Subcutaneous adipose tissue (tissue), 4 donors: ENCODE measurements around the gene PRAC2. TPM values are rescaled to one million over a fixed set of nuclear protein-coding genes. Genes with fewer than 3 reads are reported as not detected.

Source experiments
- total RNA-seq, 4 donors: library from RNA; depleted of rRNA; stranded (reverse); fragments of >200 nt; gene quantifications; one replicate each; pipeline ENCODE4 v1.1.0, GENCODE V29; 2016
- TF ChIP-seq, protein P1 (sequence below): fragments of 450-650 bp; IDR thresholded peaks from one replicate; pipeline ENCODE4 v1.5.1; 2016; ENCODE audit warnings: low read depth, mild to moderate bottlenecking, control low read depth, antibody characterized with exemption, moderate library complexity

Gene PRAC2
- total RNA-seq, 4 donors from 2014 or later = 2.9 to 7.9 TPM; not detected in 2

DNA sequence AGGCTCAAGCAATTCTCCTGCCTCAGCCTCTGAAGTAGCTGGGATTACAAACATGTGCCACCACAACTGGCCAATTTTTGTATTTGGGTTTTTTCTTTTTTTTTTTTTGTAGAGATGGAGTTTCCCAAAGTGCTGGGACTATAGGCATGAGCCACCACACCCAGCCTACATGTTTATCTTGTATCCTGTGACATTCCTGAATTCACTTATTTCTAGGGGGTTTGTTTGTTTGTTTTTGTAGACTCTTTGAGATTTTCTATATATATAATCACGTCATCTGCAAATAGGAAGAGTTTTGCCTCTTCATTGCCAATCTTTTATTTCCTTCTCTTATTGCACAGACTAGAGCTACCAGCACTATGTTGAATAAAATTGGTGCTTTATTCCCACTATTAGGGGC, 29.8 kb upstream of the PRAC2 start:
- TF ChIP-seq, protein P1, sequence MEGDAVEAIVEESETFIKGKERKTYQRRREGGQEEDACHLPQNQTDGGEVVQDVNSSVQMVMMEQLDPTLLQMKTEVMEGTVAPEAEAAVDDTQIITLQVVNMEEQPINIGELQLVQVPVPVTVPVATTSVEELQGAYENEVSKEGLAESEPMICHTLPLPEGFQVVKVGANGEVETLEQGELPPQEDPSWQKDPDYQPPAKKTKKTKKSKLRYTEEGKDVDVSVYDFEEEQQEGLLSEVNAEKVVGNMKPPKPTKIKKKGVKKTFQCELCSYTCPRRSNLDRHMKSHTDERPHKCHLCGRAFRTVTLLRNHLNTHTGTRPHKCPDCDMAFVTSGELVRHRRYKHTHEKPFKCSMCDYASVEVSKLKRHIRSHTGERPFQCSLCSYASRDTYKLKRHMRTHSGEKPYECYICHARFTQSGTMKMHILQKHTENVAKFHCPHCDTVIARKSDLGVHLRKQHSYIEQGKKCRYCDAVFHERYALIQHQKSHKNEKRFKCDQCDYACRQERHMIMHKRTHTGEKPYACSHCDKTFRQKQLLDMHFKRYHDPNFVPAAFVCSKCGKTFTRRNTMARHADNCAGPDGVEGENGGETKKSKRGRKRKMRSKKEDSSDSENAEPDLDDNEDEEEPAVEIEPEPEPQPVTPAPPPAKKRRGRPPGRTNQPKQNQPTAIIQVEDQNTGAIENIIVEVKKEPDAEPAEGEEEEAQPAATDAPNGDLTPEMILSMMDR = no peak

DNA sequence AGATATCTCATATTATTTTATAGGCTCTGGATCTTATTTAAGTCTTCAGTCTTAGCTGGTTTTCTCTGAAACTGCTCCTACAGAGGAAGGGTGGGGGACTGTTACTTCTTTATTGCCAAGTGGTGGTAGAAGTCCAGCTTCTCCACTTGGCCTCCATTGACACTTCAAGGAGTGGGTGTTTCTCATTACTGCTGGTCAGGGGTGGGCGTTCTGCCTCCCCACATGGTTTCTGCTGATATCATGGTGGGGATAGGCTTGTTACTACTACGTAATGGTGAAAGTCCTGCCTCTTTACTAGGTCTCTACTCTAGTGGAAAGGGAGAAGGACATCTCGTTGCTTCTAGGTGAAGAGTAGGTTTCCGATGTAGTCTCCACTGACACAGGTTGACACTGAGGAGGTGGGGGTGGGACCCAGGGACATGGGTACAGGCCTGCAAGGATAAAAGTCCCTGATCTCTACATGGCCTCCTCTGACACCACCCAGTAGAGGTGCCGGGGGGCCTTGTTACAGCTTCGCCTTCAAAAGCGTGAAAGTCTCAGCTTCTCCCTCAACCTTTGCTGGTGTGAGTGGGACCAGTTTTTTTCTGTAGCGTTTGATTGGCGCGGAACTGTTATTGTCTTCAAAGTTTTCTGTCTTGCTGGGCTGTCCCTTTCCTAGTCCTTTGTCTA, 21.0 kb upstream of the PRAC2 start:
- TF ChIP-seq, protein P1 = no peak

DNA sequence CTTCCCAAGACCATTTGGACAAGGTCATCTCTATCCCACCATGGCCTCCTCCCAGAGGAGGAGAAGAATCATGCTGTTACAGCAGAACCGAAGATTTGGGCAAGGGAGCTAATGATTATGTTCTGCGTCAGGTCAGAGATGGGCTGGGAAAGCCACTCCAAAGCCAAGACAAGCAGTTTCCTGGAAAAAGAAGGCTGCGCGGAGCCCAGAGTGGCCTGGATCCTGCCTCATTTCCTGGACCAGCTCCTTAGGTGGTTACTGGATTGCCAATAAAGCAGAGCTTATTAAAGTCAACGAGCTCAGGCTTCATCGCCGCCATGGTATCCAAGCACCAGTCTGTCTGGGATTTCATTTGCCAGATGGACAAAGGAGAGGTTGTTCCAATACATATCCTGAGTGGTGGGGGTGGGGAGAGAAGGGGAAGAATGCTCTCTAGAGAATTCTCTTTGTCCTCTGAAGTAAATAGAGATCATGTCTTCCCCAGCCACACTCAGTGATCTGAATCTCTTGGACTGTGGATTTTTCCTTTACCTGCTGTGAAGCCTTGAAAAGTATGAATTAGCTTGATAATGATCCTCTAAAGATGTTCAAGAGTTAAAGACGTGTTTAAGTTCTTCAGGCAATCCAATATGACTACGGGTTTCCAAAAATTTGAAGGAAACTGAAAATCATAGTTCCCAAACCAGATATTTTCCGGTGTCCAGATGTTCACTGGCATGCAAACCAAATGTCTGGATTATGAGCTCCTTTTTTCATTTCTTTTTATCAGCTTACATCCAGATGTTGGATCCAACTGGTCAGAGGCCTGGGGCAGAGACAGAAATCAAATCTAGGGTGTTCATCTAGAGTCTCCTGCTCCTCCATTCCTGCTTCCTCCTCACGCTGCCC, 18.4 kb upstream of the PRAC2 start:
- TF ChIP-seq, protein P1 = no peak

DNA sequence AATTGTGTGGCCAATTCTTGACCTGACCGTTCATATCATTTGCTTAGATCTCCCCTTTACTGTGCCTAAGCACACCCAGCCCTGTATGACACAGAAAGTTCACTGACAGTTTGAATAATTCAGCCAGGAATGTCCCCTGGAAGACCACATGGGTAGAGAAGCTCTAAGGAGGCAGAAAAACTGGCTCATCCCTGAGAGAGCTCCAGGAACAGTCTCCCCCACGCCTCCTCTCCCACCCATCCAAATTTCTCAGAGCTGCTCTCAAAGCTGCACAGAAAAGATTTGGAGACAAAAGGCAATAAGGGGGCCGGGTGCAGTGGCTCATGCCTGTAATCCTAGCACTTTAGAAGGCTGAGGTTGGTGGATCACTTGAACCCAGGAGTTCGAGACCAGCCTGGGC, 11.9 kb upstream of the PRAC2 start:
- TF ChIP-seq, protein P1 = no peak

DNA sequence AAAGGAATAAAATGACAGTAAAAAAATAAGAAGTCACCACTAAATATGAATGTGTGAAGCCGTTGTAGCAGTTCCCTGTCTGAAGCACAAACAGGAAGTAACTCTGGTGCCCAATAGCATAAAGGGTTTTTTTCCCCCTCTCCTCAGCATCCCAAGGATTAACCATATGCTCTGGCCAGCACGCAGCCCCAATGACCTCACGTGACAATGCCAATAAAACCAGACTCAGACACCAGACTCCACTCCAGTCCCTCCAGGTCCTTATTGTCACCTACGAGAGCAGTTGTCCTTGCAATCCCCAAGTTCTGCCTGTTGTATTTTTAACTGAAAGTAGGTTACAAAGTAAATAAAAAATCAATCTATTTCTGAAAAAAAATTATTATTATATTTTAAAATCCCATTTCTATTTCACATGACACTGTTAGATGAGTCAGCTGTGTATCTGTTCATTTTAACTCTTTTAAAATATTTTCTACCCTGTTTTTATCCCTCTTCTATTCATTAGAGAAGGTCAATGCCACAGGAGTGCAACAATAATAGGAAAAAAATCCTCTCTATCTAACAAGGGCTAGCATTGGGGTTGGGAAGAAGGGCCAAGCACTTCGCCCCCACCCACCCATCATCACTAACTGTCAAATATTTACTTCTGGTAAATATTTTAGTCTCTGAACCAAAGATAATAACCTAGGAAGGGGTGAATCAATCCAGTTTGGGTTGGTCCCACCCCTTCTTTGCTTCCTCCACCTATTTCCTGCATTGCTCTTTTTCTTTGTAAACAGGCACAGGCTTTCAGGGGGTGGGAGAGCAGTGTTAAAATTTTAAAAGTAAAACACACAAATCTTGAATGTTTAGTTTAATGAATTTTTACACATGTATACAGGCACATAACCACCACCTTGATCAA, 7.2 kb upstream of the PRAC2 start:
- TF ChIP-seq, protein P1 = no peak

DNA sequence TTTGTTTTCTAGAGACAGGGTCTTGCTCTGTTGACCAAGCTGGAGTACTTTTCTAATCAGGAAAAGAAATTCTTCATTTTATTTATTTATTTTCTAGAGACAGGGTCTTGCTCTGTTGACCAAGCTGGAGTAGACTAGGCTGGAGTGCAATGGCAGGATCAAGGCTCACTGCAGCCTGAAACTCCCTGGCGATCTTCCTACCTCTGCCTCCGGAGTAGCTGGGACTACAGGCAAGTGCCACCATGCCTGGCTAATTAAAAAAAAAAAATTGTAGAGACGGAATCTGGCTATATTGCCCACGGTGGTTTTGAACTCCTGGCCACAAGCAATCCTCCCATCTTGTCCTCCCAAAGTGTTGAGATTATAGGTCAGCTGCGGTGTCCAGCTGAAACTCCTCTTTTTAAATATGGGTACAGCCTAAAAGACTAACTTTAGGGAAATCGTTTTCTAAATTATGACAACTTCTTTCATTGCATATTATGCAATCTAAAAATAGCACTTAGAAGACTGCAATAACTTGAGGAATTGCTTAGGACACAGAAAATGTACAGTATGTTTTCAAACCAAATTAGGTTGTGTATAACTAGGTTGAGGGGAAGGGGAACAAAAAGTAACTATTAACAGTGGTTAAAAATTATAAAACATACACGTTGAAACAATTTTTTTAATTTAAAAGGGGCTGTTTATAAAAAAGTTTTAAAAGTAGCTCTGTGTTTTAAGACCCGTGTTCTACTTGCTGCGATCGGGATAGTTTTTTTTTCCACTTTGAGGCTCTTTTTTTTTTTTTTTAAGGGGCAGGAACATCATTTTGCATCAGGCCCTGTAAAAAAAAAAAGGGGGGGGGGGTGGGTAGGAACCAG, 5.4 kb upstream of the PRAC2 start:
- TF ChIP-seq, protein P1 = no peak
